Caki2 (cell line): Measurements from ENCODE around the gene KATNAL2. TPM values are rescaled to one million over a fixed set of nuclear protein-coding genes. Genes with fewer than 3 reads are reported as not detected.

Experiments used
- DNase-seq: peaks from one replicate; pipeline ENCODE4 v3.0.0-alpha.2; 2015; ENCODE audit warnings: low read depth
- in situ Hi-C: cut with HindIII; loops from 2 replicates; pipeline ENCODE4 v1.10.0; 2016; ENCODE audit warnings: low sequenced_read_pairs, low pct_unique_long_range_greater_than_20kb, mixed read lengths
- total RNA-seq: library from RNA; depleted of rRNA; stranded (reverse); fragments of >200 nt; shearing (Covaris generic); gene quantifications from 2 replicates; pipeline ENCODE4 v1.2.3, GENCODE V29; 2014; ENCODE audit warnings: low replicate concordance

The KATNAL2 gene
- total RNA-seq, 1 experiment from 2014 or later = 1.2 TPM

DNA sequence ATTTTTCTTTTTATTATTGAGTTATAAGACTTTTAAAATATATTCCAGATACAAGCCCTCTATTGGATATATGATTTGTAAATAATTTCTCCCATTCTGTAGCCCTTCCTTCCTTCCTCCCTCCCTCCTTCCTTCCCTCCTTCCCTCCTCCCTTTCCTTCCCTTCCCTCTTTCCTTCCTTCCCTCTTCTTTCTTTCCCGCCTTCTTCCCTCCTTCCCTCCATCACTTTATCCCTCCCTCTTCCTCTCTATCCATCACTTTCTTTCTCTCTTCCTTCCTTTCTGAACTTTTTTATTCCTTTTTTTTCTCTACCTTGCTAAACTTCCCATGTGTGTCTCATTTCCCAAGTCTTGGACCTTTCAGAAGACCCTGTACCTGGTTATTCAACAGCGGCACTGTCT, 163.5 kb downstream of the KATNAL2 start:
- DNase-seq = no peak
- in situ Hi-C loops = no loop called here

GRCh38 chr18:47081578-47081977, 164.2 kb downstream of the KATNAL2 start:
- in situ Hi-C loops = no loop called here
- DNase-seq = no peak

- DNase-seq = no peak
- in situ Hi-C loops = no loop called here
These were observed 170.3 kb downstream of the KATNAL2 start for GRCh38 chr18:47087676-47088075.

DNA sequence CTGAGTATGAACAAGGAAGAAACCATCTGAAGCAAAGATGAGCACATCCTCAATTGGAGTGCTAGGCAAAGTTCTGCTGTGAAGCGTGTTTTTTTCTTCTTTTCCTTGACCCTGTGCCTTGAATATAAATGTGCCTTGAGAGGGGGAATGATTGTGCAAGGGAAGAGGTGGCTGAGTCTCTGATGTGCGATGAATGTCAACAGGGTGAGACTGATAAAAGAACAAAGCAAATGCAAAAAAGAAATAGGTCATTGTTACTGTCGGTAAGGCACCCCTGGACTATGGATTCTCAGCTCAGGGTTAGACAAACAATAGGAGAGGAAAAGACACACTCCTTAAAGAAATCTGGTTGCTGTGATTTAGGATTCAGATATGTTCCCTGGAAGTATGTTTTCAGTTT, 178.4 kb downstream of the KATNAL2 start:
- no peak for DNase-seq
- in situ Hi-C loops = no loop called here

- peak; percentile 13 for DNase-seq
- in situ Hi-C loops = no loop called here
These were observed 182.9 kb downstream of the KATNAL2 start for GRCh38 chr18:47100212-47100831.

DNA sequence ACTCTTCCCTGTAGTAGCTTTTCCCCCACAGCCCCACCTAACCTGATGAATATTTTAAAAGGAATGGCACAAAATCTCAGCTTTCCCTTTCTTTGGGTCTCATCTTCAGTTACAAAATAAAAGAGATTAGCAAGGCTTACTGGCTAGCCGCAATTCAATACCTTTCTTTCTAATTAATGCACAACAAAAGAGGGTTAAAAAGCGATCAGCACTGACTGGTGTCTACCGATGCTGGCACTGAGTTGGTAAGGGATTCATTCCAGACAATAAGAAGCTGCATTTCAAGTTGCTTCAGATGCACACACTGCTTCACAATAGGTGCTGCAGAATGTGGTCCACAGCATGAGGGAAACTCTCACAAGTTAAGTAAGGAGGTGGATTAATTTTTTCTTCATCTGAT, 191.0 kb downstream of the KATNAL2 start:
- DNase-seq = no peak
- in situ Hi-C loops = no loop called here

GRCh38 chr18:47108998-47109405, 191.6 kb downstream of the KATNAL2 start:
- DNase-seq = no peak
- in situ Hi-C loops = no loop called here

DNA sequence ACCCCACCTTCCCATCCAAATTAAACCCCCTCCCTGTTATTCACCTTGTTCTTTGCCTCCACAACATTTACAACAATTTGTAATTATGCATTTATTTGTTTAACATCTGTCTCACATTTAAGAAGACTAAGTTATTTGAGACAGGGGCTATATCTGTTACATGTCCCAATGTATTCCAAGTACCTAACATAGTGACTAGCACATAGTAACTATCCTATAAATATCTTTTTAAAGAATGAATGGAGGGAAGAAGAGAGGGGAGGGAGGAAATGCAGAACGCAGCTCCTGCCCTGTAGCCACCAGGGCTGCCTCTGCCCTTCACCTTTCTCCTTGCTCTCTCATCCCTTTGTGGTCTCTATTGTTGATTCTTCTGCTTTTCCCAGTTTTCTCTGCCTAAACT, 192.3 kb downstream of the KATNAL2 start:
- in situ Hi-C loops = no loop called here
- DNase-seq = no peak

DNA sequence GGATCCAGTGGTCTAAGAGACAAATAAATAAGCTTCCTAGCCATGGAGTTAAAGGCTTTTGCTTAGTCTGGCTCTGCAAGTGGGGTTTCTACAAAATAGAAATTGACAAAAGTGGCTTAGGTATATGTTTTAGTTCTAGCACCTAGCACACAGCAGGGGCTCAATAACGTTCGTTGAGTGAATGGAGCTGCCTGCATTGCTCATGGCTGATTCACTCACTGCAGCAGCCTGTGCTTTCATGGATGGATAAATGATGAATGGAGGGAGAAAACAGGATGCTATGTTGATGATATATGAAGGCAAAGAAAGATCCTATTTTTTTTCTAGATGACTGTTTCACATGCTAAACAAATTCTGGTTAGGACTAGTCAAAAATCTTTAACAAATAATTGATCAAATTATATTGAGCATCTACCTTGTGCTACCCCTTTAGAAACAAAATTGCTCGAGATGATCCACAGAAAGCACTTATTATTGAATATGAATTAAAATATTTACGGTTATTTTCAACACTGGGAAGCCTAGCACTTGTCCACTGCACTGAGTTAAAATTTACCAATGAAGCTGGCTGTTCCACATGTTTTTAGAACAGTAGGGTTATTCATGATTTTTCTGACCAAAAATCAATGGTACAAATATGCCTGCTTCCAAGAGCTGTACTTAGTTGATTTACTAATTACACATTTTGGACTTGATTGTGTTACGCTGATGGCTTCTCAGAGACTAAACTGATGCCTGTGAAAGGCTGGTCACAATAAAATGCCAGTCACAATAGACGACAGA, 193.3 kb downstream of the KATNAL2 start:
- in situ Hi-C loops = no loop called here
- no peak for DNase-seq

- DNase-seq = no peak
- in situ Hi-C loops = no loop called here
These were observed 196.6 kb downstream of the KATNAL2 start for GRCh38 chr18:47113796-47114540.

DNA sequence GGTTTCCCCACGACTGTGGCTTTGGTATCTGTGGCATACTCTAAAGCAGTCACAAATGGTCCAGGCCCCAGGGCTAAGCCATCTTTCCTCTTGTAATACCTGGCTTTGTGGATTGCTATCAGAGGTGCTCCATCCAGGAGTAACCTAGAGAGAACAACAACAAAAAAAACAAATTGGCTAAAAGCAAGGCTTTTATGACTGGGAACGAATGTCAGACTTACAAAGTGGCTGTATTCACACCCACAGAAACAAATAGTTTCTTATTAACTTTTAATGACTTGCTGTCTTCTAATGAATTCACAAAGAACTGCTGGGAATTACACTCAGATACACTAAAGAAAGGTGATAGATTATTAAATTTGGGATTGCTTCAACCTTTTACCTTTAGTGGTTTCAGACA, 197.8 kb downstream of the KATNAL2 start:
- in situ Hi-C loops = no loop called here
- DNase-seq = no peak

DNA sequence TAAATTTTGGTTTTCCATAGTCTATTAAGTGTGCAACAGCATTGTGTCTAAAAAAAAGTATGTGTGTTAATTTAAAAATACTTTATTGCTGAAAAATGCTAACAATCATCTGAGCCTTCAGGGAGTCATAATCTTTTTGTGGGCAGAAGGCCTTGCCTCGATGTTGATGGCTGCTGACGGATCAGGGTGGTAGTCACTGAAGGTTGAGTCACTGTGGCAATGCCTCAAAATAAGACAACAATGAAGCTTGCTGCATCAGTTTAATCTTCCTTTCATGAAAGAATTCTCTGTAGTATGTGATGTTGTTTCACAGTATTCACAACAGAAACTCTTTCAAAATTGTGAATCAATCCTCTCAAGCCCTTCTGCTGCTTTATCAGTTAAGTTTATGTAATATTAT, 201.6 kb downstream of the KATNAL2 start:
- in situ Hi-C loops = no loop called here
- DNase-seq = no peak

DNA sequence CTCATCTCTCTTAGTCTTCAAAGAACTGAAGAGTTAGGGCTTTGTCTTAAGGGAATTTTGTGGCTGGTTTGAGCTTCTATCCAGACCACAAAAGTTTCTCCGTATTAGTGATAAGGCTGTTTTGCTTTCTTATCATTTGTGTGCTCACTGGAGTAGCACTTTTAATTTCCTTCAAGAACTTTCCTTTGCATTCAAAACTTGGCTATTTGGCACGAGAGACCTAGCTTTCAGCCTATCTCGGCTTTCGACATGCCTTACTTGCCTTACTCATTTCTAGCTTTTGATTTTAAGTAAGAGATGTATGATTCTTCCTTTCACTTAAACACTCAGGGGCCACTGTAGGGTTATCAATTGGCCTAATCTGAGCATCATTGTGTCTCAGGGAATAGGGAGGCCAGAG, 203.0 kb downstream of the KATNAL2 start:
- DNase-seq = no peak
- in situ Hi-C loops = no loop called here

DNA sequence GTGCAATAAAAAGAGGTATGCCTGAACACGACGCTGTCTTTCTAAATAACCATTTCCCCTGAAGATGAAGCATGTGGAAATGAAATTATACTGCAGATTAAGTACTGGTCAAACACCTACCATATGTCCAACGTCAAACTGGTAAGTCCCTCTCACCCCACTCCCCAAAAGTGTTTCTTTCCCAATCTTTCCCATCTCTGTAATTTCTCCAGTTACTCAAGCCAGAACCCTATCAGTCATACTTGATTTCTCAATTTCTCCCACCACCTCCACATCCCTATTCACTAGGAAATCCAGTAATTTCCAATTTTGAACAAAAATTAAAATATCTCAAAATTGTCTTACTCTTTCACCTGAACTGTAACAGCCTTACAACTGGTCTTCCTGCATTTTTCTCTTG, 203.7 kb downstream of the KATNAL2 start:
- no peak for DNase-seq
- in situ Hi-C loops = no loop called here

DNA sequence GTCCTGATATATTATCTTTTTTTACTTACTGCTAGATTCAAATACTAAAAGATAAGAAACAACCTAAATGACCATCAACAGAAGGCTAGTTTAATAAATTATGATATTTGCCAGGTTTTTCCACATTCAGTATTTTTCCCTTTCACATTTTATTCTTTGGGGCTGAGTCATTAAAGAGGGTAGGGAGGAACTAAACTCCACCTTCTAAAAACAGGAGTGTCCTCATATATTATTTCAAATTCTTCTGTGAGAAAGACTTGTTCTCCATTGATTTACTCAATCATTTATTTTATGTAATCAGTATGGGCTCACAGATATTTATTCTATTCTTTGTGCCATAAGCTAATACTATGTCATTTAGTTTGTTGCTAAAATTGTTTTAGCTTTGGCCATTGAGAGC, 223.9 kb downstream of the KATNAL2 start:
- no peak for DNase-seq

DNA sequence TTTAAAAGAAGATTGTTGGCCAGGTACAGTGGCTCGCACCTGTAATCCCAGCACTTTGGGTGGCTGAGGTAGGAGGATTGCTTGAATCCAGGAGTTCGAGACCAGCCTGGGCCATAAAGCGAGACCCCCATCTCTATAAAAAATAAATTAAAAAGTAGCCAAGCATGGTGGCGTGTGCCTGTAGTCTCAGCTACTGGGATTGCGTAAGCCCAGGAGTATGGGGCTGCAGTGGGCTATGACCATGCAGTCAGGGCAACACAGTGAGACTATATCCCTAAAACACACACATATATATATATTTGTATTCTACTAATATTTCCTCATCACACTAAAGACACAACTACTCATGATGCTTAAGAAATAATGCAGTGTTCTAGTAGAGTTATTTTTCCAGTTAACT, 225.8 kb downstream of the KATNAL2 start:
- in situ Hi-C loops = no loop called here
- DNase-seq = no peak

More for the DNA sequence above, 223.9 kb downstream of the KATNAL2 start:
- in situ Hi-C loops = no loop called here

DNA sequence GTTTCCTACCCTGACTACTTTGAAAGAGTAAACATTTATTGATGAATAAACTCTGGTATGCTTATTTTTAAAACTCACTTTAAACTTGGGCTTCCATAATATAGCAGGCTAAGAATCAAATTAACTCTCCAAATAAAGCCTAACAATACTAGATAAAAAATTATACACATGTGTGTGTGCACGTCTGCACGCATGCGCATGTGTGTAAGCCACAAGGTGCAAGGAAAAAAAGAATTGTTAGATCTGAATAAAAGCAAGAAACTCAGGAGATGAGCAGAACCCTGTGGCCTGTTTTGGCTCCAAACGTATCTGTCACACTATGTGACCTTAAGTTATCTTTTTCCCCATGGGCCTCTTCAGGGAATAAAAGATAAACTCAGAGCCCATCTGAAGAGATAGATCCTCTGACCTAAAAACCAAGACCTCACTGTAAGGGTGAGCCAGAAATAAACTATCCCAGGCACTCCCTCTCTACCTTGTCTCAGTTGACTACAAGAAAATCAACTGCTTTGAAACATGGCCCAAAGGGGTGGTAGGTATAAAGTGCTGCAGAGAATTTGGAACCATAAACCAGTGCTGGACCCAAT, 226.6 kb downstream of the KATNAL2 start:
- in situ Hi-C loops = no loop called here
- DNase-seq = no peak

DNA sequence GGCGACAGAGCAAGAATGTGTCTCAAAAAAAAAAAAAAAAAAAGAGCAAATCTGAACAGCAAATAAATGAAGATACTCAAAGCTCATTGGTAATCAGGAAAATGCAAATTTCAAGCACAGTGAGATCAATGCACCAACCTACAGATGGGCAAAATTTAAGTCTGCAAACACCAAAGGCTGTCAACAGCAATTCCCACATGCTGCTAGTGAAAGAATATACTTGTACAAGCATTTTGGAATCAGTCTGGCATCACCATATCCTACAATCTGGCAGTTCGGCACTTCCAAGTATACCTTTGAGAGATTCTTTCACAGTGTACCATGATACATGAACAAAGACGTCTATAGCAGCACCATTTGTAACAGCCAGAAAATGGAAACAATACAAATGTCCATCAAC, 228.8 kb downstream of the KATNAL2 start:
- no peak for DNase-seq
- in situ Hi-C loops = no loop called here

GRCh38 chr18:47149457-47150028, 232.1 kb downstream of the KATNAL2 start:
- no peak for DNase-seq
- in situ Hi-C loops = no loop called here
